Left ventricle myocardium inferior (tissue), 1 donor: ENCODE data around the gene KCNQ1. TPM values are rescaled to one million over a fixed set of nuclear protein-coding genes. Genes with fewer than 3 reads are reported as not detected.

Source experiments
- DNase-seq: peaks from one replicate; pipeline ENCODE4 v3.0.0-alpha.2; 2020
- H3K27ac ChIP-seq: fragments of 200-600 bp; replicated peaks from 2 replicates; pipeline ENCODE4 v1.8.0; 2021
- H3K27me3 ChIP-seq: fragments of 200-600 bp; 2 replicates; pipeline ENCODE4 v1.8.0; 2021; ENCODE audit warnings: low read depth
- H3K36me3 ChIP-seq: fragments of 200-600 bp; 2 replicates; pipeline ENCODE4 v1.8.0; 2021
- H3K4me1 ChIP-seq: fragments of 200-600 bp; 2 replicates; pipeline ENCODE4 v1.8.0; 2021
- H3K4me3 ChIP-seq: fragments of 200-600 bp; 2 replicates; pipeline ENCODE4 v1.8.0; 2021; ENCODE audit warnings: mild to moderate bottlenecking, moderate library complexity
- H3K9me3 ChIP-seq: fragments of 200-600 bp; replicated peaks from 2 replicates; pipeline ENCODE4 v1.8.0; 2021
- CTCF ChIP-seq: fragments of 200-600 bp; IDR thresholded peaks from 2 replicates; pipeline ENCODE4 v1.8.0; 2021; ENCODE audit warnings: antibody characterized with exemption, mild to moderate bottlenecking, borderline replicate concordance
- intact Hi-C: fragments of 100-400 bp; cut with micrococcal nuclease; formaldehyde crosslinking; loops from one replicate; pipeline ENCODE4 v1.11.0; 2022
- total RNA-seq: library from RNA; stranded (reverse); fragmentation: NEBNext Ultra II Directional; extraction: Animal tissue kit (Norgen Biotek cat#: 25700); gene quantifications from one replicate; pipeline ENCODE4 v1.2.1, GENCODE V29; 2021
- donor health status: DM: no; HTN: yes; CAD: no; lungs with severe emphysema.

The KCNQ1 gene
- total RNA-seq, 1 donor from 2014 or later, result 41.8 TPM

GRCh38 chr11:2480874-2481220, 36.0 kb downstream of the KCNQ1 start:
- no peak overlapping the region for H3K27ac ChIP-seq
- H3K4me3 ChIP-seq, result no peak overlapping the region

GRCh38 chr11:2481253-2481652, 36.4 kb downstream of the KCNQ1 start:
- Histone ChIP-seq H3K4me1 (peaks cover 40% of the 10 kb centered on the region), H3K27me3 (no peaks in the 10 kb centered on the region), H3K4me3 (no peak overlapping the region), H3K36me3 (no peaks in the 10 kb centered on the region), H3K9me3 (peaks cover 6% of the 10 kb centered on the region), H3K27ac (no peak overlapping the region)
- no peak for DNase-seq
- intact Hi-C loops, result no loop called here
- TF ChIP-seq CTCF, result no peak

More at GRCh38 chr11:2480874-2481220, 36.0 kb downstream of the KCNQ1 start:
- Histone ChIP-seq H3K9me3 (peaks cover 6% of the 10 kb centered on the region), H3K4me1 (peaks cover 40% of the 10 kb centered on the region), H3K36me3 (no peaks in the 10 kb centered on the region), H3K27me3 (no peaks in the 10 kb centered on the region)
- DNase-seq, result no peak
- TF ChIP-seq CTCF, result no peak
- intact Hi-C loops, result no loop called here

GRCh38 chr11:2482204-2482603, 37.4 kb downstream of the KCNQ1 start:
- intact Hi-C loops, result no loop called here
- TF ChIP-seq CTCF, result no peak
- Histone ChIP-seq H3K4me3 (no peak overlapping the region), H3K9me3 (peaks cover 14% of the 10 kb centered on the region), H3K4me1 (peaks cover 36% of the 10 kb centered on the region), H3K27me3 (no peaks in the 10 kb centered on the region), H3K27ac (no peak overlapping the region), H3K36me3 (no peaks in the 10 kb centered on the region)
- no peak for DNase-seq

GRCh38 chr11:2482745-2483144, 37.9 kb downstream of the KCNQ1 start:
- Histone ChIP-seq H3K27ac (no peak overlapping the region), H3K4me3 (no peak overlapping the region), H3K4me1 (peaks cover 31% of the 10 kb centered on the region), H3K9me3 (peaks cover 20% of the 10 kb centered on the region), H3K27me3 (no peaks in the 10 kb centered on the region), H3K36me3 (no peaks in the 10 kb centered on the region)
- no peak for TF ChIP-seq CTCF
- DNase-seq, result no peak
- intact Hi-C loops, result no loop called here

- H3K36me3 ChIP-seq, result no peaks in the 10 kb centered on the region
- no peak for DNase-seq
- intact Hi-C loops, result no loop called here
- no peak overlapping the region for H3K27ac ChIP-seq
- H3K27me3 ChIP-seq, result no peaks in the 10 kb centered on the region
- peaks cover 25% of the 10 kb centered on the region for H3K4me1 ChIP-seq
- TF ChIP-seq CTCF, result no peak
- no peak overlapping the region for H3K4me3 ChIP-seq
- H3K9me3 ChIP-seq, result peaks cover 26% of the 10 kb centered on the region
Observed at GRCh38 chr11:2483426-2483825, 38.6 kb downstream of the KCNQ1 start.
